HFF-Myc (cell line): ENCODE results near the gene CCS.

ENCODE experiments used
- DNase-seq: peaks from one replicate; pipeline ENCODE4 v3.0.0-alpha.2; 2011; ENCODE audit warnings: low read depth; ENCODE audit errors: extremely low read depth
- H3K4me3 ChIP-seq: replicated peaks from 2 replicates; pipeline ENCODE4 v1.5.1; 2011; ENCODE audit warnings: low read depth, mild to moderate bottlenecking, control low read depth, low read length
- CTCF ChIP-seq: IDR thresholded peaks from 2 replicates; pipeline ENCODE4 v1.5.1; 2012; ENCODE audit warnings: mild to moderate bottlenecking, low read depth, low read length, control low read depth; ENCODE audit errors: missing control alignments

The CCS gene

GRCh38 chr11:66556086-66556485 lies 36.9 kb upstream of the CCS start:
- TF ChIP-seq CTCF: no peak
- H3K4me3 ChIP-seq: no peak overlapping the region
- DNase-seq: no peak

- TF ChIP-seq CTCF: no peak
- no peak for DNase-seq
- no peak overlapping the region for H3K4me3 ChIP-seq
These were observed 35.2 kb upstream of the CCS start for GRCh38 chr11:66557733-66558326.

- no peak for DNase-seq
- TF ChIP-seq CTCF: no peak
- H3K4me3 ChIP-seq: no peak overlapping the region
These were observed 33.7 kb upstream of the CCS start for GRCh38 chr11:66559142-66559865.

- DNase-seq: no peak
- TF ChIP-seq CTCF: no peak
- no peak overlapping the region for H3K4me3 ChIP-seq
These were observed 32.9 kb upstream of the CCS start for GRCh38 chr11:66559866-66560676.

GRCh38 chr11:66561178-66561974 lies 31.6 kb upstream of the CCS start:
- no peak for DNase-seq
- no peak overlapping the region for H3K4me3 ChIP-seq
- no peak for TF ChIP-seq CTCF

GRCh38 chr11:66561975-66562248 lies 31.1 kb upstream of the CCS start:
- DNase-seq: no peak
- no peak overlapping the region for H3K4me3 ChIP-seq
- TF ChIP-seq CTCF: no peak
